Lung (tissue), 12 donors: ENCODE data around the gene PRDX2. TPM values are rescaled to one million over a fixed set of nuclear protein-coding genes. Genes with fewer than 3 reads are reported as not detected.
A peak's percentile ranks its signal among the peaks of the same experiment; 100 is the strongest.

Source experiments
- ATAC-seq: fragments of 200-7000 bp; cut with Tn5 transposase; one replicate; pipeline ENCODE4 v1.9.1; 2020; ENCODE audit warnings: moderate number of reproducible peaks; ENCODE audit not compliant: insufficient read depth, low FRiP score
- DNase-seq, 3 donors: peaks; one replicate each; pipeline ENCODE4 v3.0.0-alpha.2; 2013 to 2017
- H3K27ac ChIP-seq, 2 donors: one replicate each; pipeline ENCODE4 v1.5.1; 2013; ENCODE audit warnings: mild to moderate bottlenecking in 2 of 2, moderate library complexity in 2 of 2, control low read depth in 1 of 2, inconsistent platforms in 1 of 2, low read depth in 1 of 2, low read length in 1 of 2
- H3K27me3 ChIP-seq, 3 donors: one replicate each; pipeline ENCODE4 v1.5.1; 2013; ENCODE audit warnings: low read length in 2 of 3; ENCODE audit not compliant: control insufficient read depth in 3 of 3, insufficient read depth in 3 of 3
- H3K36me3 ChIP-seq, 4 donors: one replicate each; pipeline ENCODE4 v1.5.1; 2013; ENCODE audit warnings: low read length in 4 of 4, mild to moderate bottlenecking in 1 of 4, moderate library complexity in 1 of 4; ENCODE audit not compliant: control insufficient read depth in 4 of 4, insufficient read depth in 4 of 4
- H3K4me1 ChIP-seq, 5 donors: one replicate each; pipeline ENCODE4 v1.5.1; 2013; ENCODE audit warnings: low read length in 5 of 5, mild to moderate bottlenecking in 2 of 5, moderate library complexity in 1 of 5; ENCODE audit not compliant: control insufficient read depth in 5 of 5, insufficient read depth in 5 of 5
- H3K4me3 ChIP-seq: one replicate; pipeline ENCODE4 v1.5.1; 2013; ENCODE audit warnings: mild to moderate bottlenecking, control low read depth, moderate library complexity
- H3K9ac ChIP-seq, 2 donors: one replicate each; pipeline ENCODE4 v1.5.1; 2013; ENCODE audit warnings: low read length in 2 of 2, control low read depth in 1 of 2; ENCODE audit not compliant: insufficient read depth in 1 of 2
- H3K9me3 ChIP-seq, 4 donors: one replicate each; pipeline ENCODE4 v1.5.1; 2013; ENCODE audit warnings: low read length in 3 of 4, mild to moderate bottlenecking in 1 of 4, moderate library complexity in 1 of 4; ENCODE audit not compliant: control insufficient read depth in 4 of 4, insufficient read depth in 3 of 4
- CTCF ChIP-seq: IDR thresholded peaks from 2 replicates; pipeline ENCODE4 v1.5.1; 2012; ENCODE audit warnings: mild to moderate bottlenecking; ENCODE audit errors: control extremely low read depth, extremely low read depth
- WGBS, 2 donors: extraction: QIAGEN DNeasy Blood & Tissue Kit; methylation state at CpG; one replicate each; pipeline ENCODE4 v1.1.7; 2013; 5-methylcytosine and 5-hydroxymethylcytosine counted together
- polyA plus RNA-seq, 2 donors: library from polyadenylated mRNA; stranded (reverse); fragments of 200-250 nt; gene quantifications; one replicate each; pipeline ENCODE4 v1.2.1, GENCODE V29; 2013
- total RNA-seq, 2 donors: library from RNA; depleted of rRNA in 1 of 2; stranded (reverse); fragments of >200 nt in 1 of 2; gene quantifications; one replicate each; pipeline ENCODE4 v1.2.1, GENCODE V29; 2014 to 2021
- donor health status: control.
- donor health status: control.
- donor health status: Bipolar disorder and iron deficiency.
- donor health status: healthy.
- donor health status: DM: yes; HTN: yes; CAD: no.

The PRDX2 gene
- total and polyA plus RNA-seq, 4 donors: 132 to 196 (median 173) TPM

- ATAC-seq (no peak), DNase-seq (peak; percentile 41 to 90 (median 82))
- no peaks in the 10 kb centered on the region for H3K9me3 ChIP-seq
- WGBS, 2 donors: 46 to 70% methylated on average over 4 of the region's 4 CpGs
- TF ChIP-seq CTCF: no peak
- H3K36me3 ChIP-seq: no peaks in the 10 kb centered on the region
- peak overlapping the region; percentile 98 to 100 for H3K27ac ChIP-seq
- H3K4me3 ChIP-seq: no peak overlapping the region
- H3K4me1 ChIP-seq: peaks cover 0 to 82% (median 40%) of the 10 kb centered on the region in 5 donors
- no peaks in the 10 kb centered on the region for H3K27me3 ChIP-seq
- H3K9ac ChIP-seq: peak overlapping the region in 1 of 2 donors; percentile 34
Measured at GRCh38 chr19:12788042-12788681, 13.4 kb downstream of the PRDX2 start.

- Histone ChIP-seq H3K27me3 (no peaks in the 10 kb centered on the region), H3K9me3 (no peaks in the 10 kb centered on the region), H3K4me1 (peaks cover 0 to 83% (median 40%) of the 10 kb centered on the region in 5 donors), H3K36me3 (no peaks in the 10 kb centered on the region), H3K9ac (no peak overlapping the region), H3K27ac (peak overlapping the region in 1 of 2 donors; percentile 87), H3K4me3 (no peak overlapping the region)
- ATAC-seq: no peak
- 73 to 80% methylated on average over 10 of the region's 10 CpGs for WGBS, 2 donors
- TF ChIP-seq CTCF: no peak
- DNase-seq: no peak
Measured at GRCh38 chr19:12787458-12787857, 14.1 kb downstream of the PRDX2 start.

GRCh38 chr19:12786952-12787351 is 14.6 kb downstream of the PRDX2 start:
- Histone ChIP-seq H3K27me3 (no peaks in the 10 kb centered on the region), H3K27ac (peak overlapping the region; percentile 34 to 87), H3K4me3 (no peak overlapping the region), H3K36me3 (no peaks in the 10 kb centered on the region), H3K4me1 (peaks cover 0 to 83% (median 43%) of the 10 kb centered on the region in 5 donors), H3K9ac (no peak overlapping the region), H3K9me3 (no peaks in the 10 kb centered on the region)
- WGBS, 2 donors: 73 to 82% methylated on average over 3 of the region's 3 CpGs
- no peak for TF ChIP-seq CTCF
- no peak for ATAC-seq
- DNase-seq: no peak
